K562 (cell line): Measurements from ENCODE around the gene GPR162. TPM values are rescaled to one million over a fixed set of nuclear protein-coding genes. Genes with fewer than 3 reads are reported as not detected.
A peak's percentile ranks its signal among the peaks of the same experiment; 100 is the strongest.

Source experiments
- ADNP ChIP-seq: fragments of 200-800 bp; sonication (Bioruptor generic); IDR thresholded peaks from 2 replicates; pipeline ENCODE4 v1.6.1; 2016; ENCODE audit warnings: missing genetic modification characterization, missing compliant biosample characterization
- AFF4 ChIP-seq: sonication (generic); formaldehyde crosslinking; IDR thresholded peaks from 2 replicates; pipeline ENCODE4 v1.8.0; 2023; ENCODE audit warnings: mild to moderate bottlenecking, missing genetic modification reagents
- CBX5 ChIP-seq: IDR thresholded peaks from 2 replicates; pipeline ENCODE4 v1.6.1; 2014; ENCODE audit warnings: low read depth, borderline replicate concordance
- DLX4 ChIP-seq: fragments of 250-450 bp; sonication (Bioruptor Pico); IDR thresholded peaks from 2 replicates; pipeline ENCODE4 v1.6.1; 2021; ENCODE audit warnings: mild to moderate bottlenecking
- EHMT2 ChIP-seq: fragments of 450-650 bp; IDR thresholded peaks from 2 replicates; pipeline ENCODE4 v1.6.1; 2018; ENCODE audit warnings: antibody characterized with exemption
- FOXA3 ChIP-seq, 2 experiments: fragments of 450-650 bp in 1 of 2; sonication (generic) in 1 of 2; formaldehyde crosslinking; IDR thresholded peaks in 1 of 2; conservative IDR thresholded peaks in 1 of 2; 2 replicates each; pipeline versions ENCODE4 v1.4.0 to v1.8.0; 2020 to 2022; ENCODE audit warnings: mild to moderate bottlenecking in 2 of 2, missing genetic modification reagents in 1 of 2
- IFI16 ChIP-seq: fragments of 250-450 bp; sonication (Bioruptor Pico); IDR thresholded peaks from 2 replicates; pipeline ENCODE4 v2.1.2; 2022; ENCODE audit warnings: mild to moderate bottlenecking, inconsistent platforms
- MBD2 ChIP-seq: sonication (generic); IDR thresholded peaks from 2 replicates; pipeline ENCODE4 v1.6.1; 2016; ENCODE audit warnings: low read depth, borderline replicate concordance
- MTF1 ChIP-seq: fragments of 250-450 bp; sonication (Bioruptor Pico); IDR thresholded peaks from 2 replicates; pipeline ENCODE4 v1.9.0; 2021; ENCODE audit warnings: moderate library complexity, mild to moderate bottlenecking, inconsistent platforms, borderline replicate concordance
- NCOA6 ChIP-seq: fragments of 450-650 bp; IDR thresholded peaks from 2 replicates; pipeline ENCODE4 v1.6.1; 2017; ENCODE audit warnings: mild to moderate bottlenecking
- NFE2L1 ChIP-seq: fragments of 450-650 bp; IDR thresholded peaks from 2 replicates; pipeline ENCODE4 v1.6.1; 2016; ENCODE audit warnings: missing genetic modification characterization, low read depth, mild to moderate bottlenecking, missing compliant biosample characterization, moderate library complexity, borderline replicate concordance
- PURB ChIP-seq: sonication (generic); formaldehyde crosslinking; IDR thresholded peaks from 2 replicates; pipeline ENCODE4 v1.9.0; 2021; ENCODE audit warnings: low read depth, mild to moderate bottlenecking, missing genetic modification reagents
- SMAD4 ChIP-seq: fragments of 250-450 bp; sonication (Bioruptor Pico); conservative IDR thresholded peaks from 2 replicates; pipeline ENCODE4 v1.8.0; 2021; ENCODE audit warnings: inconsistent platforms, mild to moderate bottlenecking, moderate library complexity
- TAF9B ChIP-seq: fragments of 450-650 bp; IDR thresholded peaks from 2 replicates; pipeline ENCODE4 v1.6.1; 2018; ENCODE audit warnings: mild to moderate bottlenecking; ENCODE audit not compliant: partially characterized antibody
- ZBTB33 ChIP-seq: sonication (generic); formaldehyde crosslinking; IDR thresholded peaks from 2 replicates; pipeline ENCODE4 v1.8.1; 2023; ENCODE audit warnings: mild to moderate bottlenecking, missing genetic modification reagents
- ZC3H4 ChIP-seq: sonication (generic); formaldehyde crosslinking; IDR thresholded peaks from 2 replicates; pipeline ENCODE4 v1.9.0; 2021; ENCODE audit warnings: missing genetic modification reagents, borderline replicate concordance
- ZNF212 ChIP-seq: fragments of 450-650 bp; formaldehyde crosslinking; IDR thresholded peaks from 2 replicates; pipeline ENCODE4 v1.4.0; 2020; ENCODE audit warnings: mild to moderate bottlenecking
- ZNF253 ChIP-seq: fragments of 250-450 bp; sonication (Bioruptor Pico); conservative IDR thresholded peaks from 2 replicates; pipeline ENCODE4 v1.6.1; 2021; ENCODE audit warnings: mild to moderate bottlenecking
- ZNF696 ChIP-seq: fragments of 250-450 bp; sonication (Bioruptor Pico); conservative IDR thresholded peaks from 2 replicates; pipeline ENCODE4 v1.4.0; 2020; ENCODE audit warnings: mild to moderate bottlenecking, moderate library complexity
- ZNF780A ChIP-seq: fragments of 250-450 bp; sonication (Bioruptor Pico); IDR thresholded peaks from 2 replicates; pipeline ENCODE4 v1.5.0; 2021; ENCODE audit warnings: mild to moderate bottlenecking
- polyA plus RNA-seq, 8 experiments: library from polyadenylated mRNA; depleted of rRNA in 4 of 8; stranded (reverse) in 5 of 8; unstranded in 3 of 8; fragments of >200 nt; fragmentation: Nextera tagmentation in 2 of 8; fragmentation: Illumina TruSeq in 1 of 8; extraction: Ambion mirVana in 2 of 8; extraction: Trizol in 1 of 8; gene quantifications; 2 replicates each; pipeline versions ENCODE4 v1.2.1 to v1.2.3, GENCODE V29; 2011 to 2014; ENCODE audit warnings: inconsistent platforms in 1 of 8, missing spikeins in 1 of 8
- total RNA-seq, 7 experiments: library from RNA; depleted of rRNA in 6 of 7; stranded (reverse); fragments of >200 nt in 6 of 7; fragmentation: Illumina TruSeq in 2 of 7; extraction: Trizol in 2 of 7; gene quantifications; 2 replicates each; pipeline versions ENCODE4 v1.2.1 to v1.2.3, GENCODE V29; 2011 to 2021; ENCODE audit warnings: low replicate concordance in 1 of 7

Gene GPR162
- total and polyA plus RNA-seq, 9 of the 15 experiments (the other 6 are each of a cell fraction or from before 2014, with no cell fraction given): 0.65 to 1.8 (median 1.1) TPM; not detected in 2

- no peak for TF ChIP-seq ZNF253 (CRISPR knock-in tag)
- no peak for TF ChIP-seq MBD2
- TF ChIP-seq MTF1: no peak
- TF ChIP-seq NFE2L1 (tag): no peak
- peak; percentile 10; the same call in 1 of the 2 replicates for TF ChIP-seq ZBTB33 (CRISPR knock-in tag)
- 0 out of 2 replicates have a peak, but pooled peaks have one; percentile 23 for TF ChIP-seq CBX5
- TF ChIP-seq ZNF212 (CRISPR knock-in tag): no peak
- no peak for TF ChIP-seq EHMT2
- TF ChIP-seq NCOA6: no peak
- TF ChIP-seq ADNP (tag): no peak
- peak; percentile 60 for TF ChIP-seq SMAD4 (CRISPR knock-in tag)
- TF ChIP-seq FOXA3 (CRISPR knock-in tag; conservative IDR thresholded peaks at IDR 0.05 in 1 of 2, IDR thresholded peaks at IDR 0.05 in 1 of 2): no peak
- TF ChIP-seq TAF9B: no peak
- TF ChIP-seq PURB (CRISPR knock-in tag): no peak
- no peak for TF ChIP-seq IFI16 (CRISPR knock-in tag)
- no peak for TF ChIP-seq ZNF780A
- no peak for TF ChIP-seq DLX4 (CRISPR knock-in tag)
- no peak for TF ChIP-seq ZC3H4 (CRISPR knock-in tag)
- no peak for TF ChIP-seq ZNF696 (CRISPR knock-in tag)
- TF ChIP-seq AFF4 (CRISPR knock-in tag): no peak
Measured at GRCh38 chr12:6778574-6779550, 42.8 kb upstream of the GPR162 start (continued).
